ENCODE measurements around the gene AHNAK2.

Gene AHNAK2

DNA sequence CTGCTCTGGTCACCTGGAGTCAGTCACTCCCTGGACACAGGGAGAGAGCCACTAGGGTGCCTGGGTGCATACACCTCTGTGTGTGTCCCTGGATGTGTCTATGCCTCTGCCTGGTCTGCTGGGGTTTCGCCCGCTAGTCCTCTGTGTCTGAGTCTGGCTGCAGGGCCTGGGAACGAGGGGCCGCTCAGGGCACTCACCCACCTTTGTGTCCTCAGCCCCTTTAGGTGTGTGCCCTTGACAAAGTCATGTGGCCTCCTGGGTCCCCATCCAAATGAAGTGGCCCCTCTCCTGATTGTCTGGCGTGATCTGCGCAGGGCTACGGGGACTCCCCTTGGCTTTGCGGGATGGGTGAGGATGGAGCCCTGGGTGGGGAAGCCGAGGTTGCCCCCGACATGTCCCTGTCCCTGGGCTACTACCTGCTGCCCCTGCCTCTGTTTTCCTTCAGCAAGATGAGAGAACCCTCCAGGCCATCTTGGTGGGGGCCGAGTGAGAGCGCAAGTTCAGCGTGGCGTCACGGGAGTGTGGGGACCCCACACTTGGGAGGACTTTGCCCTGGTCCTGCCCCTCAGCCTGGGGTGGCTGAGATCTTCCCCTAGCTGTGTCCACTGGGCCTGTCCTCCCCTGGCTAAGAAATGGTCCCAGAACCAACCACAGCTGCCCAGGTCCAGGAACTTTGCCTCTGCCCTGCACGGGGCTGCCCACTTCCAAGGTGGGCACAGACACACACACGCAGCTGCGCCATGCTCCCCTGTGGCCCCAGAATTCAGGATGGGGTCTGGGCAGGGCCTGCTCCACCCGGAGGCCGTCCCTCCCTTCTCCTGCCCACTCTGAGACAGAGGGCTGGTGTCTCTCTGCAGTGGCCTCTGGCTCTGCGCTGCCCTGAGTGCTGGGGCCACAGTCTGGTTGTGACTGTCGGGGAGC is 2.7 kb upstream of the AHNAK2 start:
- TF ChIP-seq, protein P1, sequence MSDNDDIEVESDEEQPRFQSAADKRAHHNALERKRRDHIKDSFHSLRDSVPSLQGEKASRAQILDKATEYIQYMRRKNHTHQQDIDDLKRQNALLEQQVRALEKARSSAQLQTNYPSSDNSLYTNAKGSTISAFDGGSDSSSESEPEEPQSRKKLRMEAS (IDR thresholded peaks at IDR 0.05; ENCODE audit: low read depth, low read length), result no peak
- TF ChIP-seq POLR2A (IDR thresholded peaks at IDR 0.05; ENCODE audit: extremely low read depth, insufficient read length) (no peak), MYC (IDR thresholded peaks at IDR 0.05; ENCODE audit: low read depth, low read length) (no peak)
- TF ChIP-seq, protein P2, sequence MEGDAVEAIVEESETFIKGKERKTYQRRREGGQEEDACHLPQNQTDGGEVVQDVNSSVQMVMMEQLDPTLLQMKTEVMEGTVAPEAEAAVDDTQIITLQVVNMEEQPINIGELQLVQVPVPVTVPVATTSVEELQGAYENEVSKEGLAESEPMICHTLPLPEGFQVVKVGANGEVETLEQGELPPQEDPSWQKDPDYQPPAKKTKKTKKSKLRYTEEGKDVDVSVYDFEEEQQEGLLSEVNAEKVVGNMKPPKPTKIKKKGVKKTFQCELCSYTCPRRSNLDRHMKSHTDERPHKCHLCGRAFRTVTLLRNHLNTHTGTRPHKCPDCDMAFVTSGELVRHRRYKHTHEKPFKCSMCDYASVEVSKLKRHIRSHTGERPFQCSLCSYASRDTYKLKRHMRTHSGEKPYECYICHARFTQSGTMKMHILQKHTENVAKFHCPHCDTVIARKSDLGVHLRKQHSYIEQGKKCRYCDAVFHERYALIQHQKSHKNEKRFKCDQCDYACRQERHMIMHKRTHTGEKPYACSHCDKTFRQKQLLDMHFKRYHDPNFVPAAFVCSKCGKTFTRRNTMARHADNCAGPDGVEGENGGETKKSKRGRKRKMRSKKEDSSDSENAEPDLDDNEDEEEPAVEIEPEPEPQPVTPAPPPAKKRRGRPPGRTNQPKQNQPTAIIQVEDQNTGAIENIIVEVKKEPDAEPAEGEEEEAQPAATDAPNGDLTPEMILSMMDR (IDR thresholded peaks at IDR 0.05; ENCODE audit: low read depth, low read length), result no peak
- H3K4me3 ChIP-seq (ENCODE audit: low read depth, low read length), result no peak overlapping the region
- DNase-seq (ENCODE audit: low read depth), result no peak

DNA sequence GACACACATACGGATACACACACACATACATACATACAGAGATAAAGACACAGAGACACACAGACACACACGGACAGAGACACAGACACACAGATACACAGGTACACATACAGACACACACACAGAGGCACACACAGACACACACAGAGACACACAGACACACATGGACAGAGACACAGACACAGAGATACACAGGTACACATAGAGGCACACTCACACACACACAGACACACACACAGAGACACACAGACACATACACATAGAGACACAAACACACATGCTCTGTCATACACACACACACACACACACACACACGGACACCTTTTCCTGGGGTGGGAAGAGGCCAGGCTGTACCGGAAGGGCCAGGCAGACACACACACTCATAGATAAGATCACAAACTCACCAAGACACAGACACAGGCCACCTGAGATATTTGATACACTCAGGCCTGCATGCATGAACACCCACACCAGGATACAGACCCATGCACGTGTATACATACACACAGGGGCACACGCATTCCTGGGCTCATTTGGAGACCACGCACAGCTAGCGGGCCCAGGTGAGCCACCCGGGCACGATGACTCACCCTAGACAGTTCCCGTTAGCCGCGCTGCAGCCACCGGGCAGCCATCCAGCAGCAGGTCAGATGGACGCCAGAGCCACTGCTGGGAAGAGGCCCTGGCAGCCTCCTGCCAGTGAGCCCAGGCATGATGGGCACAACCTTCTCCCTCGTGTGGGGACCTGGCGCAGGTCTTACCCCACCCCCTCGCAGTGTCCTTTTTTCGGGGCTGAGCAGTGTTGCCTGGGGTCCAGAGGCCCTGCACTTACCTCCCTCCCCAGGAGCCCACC is 1.8 kb upstream of the AHNAK2 start:
- no peak for DNase-seq (ENCODE audit: low read depth)
- H3K4me3 ChIP-seq (ENCODE audit: low read depth, low read length), result no peak overlapping the region
- no peak for TF ChIP-seq MYC (IDR thresholded peaks at IDR 0.05; ENCODE audit: low read depth, low read length)
- no peak for TF ChIP-seq POLR2A (IDR thresholded peaks at IDR 0.05; ENCODE audit: extremely low read depth, insufficient read length)
- TF ChIP-seq, protein P1 (IDR thresholded peaks at IDR 0.05; ENCODE audit: low read depth, low read length), result no peak
- TF ChIP-seq, protein P2 (IDR thresholded peaks at IDR 0.05; ENCODE audit: low read depth, low read length), result no peak

DNA sequence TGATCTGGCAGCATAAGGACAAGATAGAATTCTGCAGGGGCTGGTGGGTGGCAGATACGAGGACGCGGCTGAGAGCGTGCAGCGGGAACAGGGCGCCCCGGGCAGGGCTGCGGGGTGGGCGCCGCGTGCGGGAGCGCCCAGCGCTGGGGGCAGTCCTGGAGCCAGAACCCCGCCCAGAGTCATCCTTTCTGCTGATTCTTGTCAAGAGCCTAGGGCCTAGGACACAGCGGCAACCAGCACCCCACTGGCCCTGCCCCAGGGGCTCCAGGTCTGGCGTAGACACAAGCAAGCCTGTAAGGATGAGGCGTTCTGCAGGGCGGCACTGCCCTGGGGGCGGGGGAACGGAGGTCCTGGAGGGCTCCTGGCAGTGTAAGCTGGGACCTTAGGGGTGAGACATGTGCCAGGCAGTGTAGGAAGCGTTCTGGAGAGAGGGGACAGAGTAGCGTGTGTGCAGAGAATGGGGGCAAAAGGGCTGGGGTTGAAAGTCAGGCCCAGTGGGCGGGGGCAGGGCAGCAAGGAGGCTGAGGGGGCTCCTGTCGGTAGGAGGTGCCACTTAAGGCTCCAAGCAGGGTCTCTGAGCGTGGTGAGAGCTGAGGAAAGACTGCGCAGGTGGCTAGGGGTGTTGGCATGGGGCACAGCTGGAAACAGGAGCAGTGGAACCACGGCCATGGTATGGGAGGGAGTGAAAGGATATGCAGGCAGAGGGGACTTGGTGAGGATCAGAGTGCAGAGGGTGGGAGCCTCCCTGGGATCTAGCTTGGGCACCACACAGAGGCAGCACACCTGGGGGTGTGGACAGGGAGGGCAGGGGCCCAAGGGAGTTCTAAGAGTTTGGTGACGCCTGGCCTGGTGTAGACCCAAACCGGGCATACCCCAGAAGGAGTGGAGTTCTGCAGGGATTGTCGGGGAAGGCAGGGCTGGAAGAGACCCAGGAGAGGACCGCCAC is 845 bp upstream of the AHNAK2 start:
- H3K4me3 ChIP-seq (ENCODE audit: low read depth, low read length), result no peak overlapping the region
- DNase-seq (ENCODE audit: low read depth), result no peak
- TF ChIP-seq POLR2A (IDR thresholded peaks at IDR 0.05; ENCODE audit: extremely low read depth, insufficient read length) (no peak), MYC (IDR thresholded peaks at IDR 0.05; ENCODE audit: low read depth, low read length) (no peak)
- TF ChIP-seq, protein P1 (IDR thresholded peaks at IDR 0.05; ENCODE audit: low read depth, low read length), result no peak
- TF ChIP-seq, protein P2 (IDR thresholded peaks at IDR 0.05; ENCODE audit: low read depth, low read length), result no peak

DNA sequence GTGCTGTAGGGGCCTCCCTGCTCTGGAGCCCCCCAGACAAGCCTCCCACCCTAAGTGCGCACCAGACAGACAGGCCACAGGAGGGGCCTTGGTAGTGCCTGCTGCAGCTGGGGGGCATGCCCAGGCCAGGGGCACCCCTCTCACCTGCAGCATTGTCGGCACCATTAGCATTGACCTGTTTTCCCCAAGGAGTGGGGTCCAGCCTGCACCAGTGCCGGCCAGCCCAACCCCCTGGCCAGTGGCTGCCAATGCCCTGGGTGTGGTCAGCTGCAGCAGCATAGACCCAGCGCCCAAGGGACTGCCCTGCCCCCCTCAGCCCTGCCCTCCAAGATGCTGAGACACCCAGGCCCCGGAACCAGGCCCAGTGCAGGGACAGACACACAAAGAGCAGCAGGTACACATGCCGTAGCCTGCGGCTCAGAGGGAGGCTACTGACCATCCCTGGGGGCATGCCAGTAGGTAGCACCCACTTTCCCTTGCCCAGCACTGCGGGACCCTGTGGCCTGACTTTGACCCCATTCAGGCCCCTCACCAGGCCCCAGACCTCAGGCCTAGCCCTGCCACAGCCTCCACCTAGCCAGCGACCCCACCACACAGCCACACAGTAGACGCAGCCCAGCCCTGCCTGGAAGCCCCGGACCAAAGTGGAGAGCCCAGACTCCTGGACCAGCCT is 1.0 kb downstream of the AHNAK2 start:
- H3K4me3 ChIP-seq (ENCODE audit: low read depth, low read length), result no peak overlapping the region
- no peak for DNase-seq (ENCODE audit: low read depth)
- TF ChIP-seq, protein P1 (IDR thresholded peaks at IDR 0.05; ENCODE audit: low read depth, low read length), result no peak
- TF ChIP-seq, protein P2 (IDR thresholded peaks at IDR 0.05; ENCODE audit: low read depth, low read length), result no peak
- TF ChIP-seq MYC (IDR thresholded peaks at IDR 0.05; ENCODE audit: low read depth, low read length) (no peak), POLR2A (IDR thresholded peaks at IDR 0.05; ENCODE audit: extremely low read depth, insufficient read length) (no peak)

All from NB4 (cell line).